ENCODE data around the gene ZCCHC24.

GRCh38 chr10:79463578-79464496 is 18.4 kb upstream of the ZCCHC24 start:
- TF ChIP-seq EZH2 (IDR thresholded peaks at IDR 0.05; ENCODE audit: low read length, missing control alignments): no peak
- TF ChIP-seq, protein P1, sequence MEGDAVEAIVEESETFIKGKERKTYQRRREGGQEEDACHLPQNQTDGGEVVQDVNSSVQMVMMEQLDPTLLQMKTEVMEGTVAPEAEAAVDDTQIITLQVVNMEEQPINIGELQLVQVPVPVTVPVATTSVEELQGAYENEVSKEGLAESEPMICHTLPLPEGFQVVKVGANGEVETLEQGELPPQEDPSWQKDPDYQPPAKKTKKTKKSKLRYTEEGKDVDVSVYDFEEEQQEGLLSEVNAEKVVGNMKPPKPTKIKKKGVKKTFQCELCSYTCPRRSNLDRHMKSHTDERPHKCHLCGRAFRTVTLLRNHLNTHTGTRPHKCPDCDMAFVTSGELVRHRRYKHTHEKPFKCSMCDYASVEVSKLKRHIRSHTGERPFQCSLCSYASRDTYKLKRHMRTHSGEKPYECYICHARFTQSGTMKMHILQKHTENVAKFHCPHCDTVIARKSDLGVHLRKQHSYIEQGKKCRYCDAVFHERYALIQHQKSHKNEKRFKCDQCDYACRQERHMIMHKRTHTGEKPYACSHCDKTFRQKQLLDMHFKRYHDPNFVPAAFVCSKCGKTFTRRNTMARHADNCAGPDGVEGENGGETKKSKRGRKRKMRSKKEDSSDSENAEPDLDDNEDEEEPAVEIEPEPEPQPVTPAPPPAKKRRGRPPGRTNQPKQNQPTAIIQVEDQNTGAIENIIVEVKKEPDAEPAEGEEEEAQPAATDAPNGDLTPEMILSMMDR (conservative IDR thresholded peaks at IDR 0.05 in 1 of 2, IDR thresholded peaks at IDR 0.05 in 1 of 2; ENCODE audit: low read depth in 1 of 2, low read length in 2 of 2): no peak

Data from fibroblast of lung (primary cell).